Femur (tissue), 1 donor: ENCODE results near the gene KIAA1614.
A peak's percentile ranks its signal among the peaks of the same experiment; 100 is the strongest.
"Not testable (repeated sequence)": the region's sequence is repeated elsewhere in the genome, so short reads cannot be mapped to it uniquely, and the experiment has no call there.

Experiments
- DNase-seq: peaks from one replicate; pipeline ENCODE4 v3.0.0-alpha.2; 2017

The KIAA1614 gene

DNA sequence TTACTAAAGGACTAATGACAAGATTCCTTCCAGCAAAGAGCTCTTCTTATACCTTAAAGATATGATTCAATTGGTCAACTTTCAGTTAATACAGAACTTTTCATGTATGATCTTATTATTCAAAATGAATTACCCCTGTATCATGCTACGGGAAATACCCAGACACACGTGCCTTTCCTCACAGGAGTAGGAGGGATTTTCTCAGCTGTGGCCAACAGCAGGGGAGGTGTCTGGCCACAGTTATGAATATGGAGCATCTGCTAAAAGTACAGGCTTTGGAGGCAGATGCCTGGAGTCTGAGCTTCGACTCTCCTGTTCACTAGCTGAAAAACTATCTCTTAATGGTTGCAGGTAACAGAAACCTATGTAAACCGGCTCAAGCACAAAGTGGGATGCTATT is 53.6 kb downstream of the KIAA1614 start:
- no peak for DNase-seq

DNA sequence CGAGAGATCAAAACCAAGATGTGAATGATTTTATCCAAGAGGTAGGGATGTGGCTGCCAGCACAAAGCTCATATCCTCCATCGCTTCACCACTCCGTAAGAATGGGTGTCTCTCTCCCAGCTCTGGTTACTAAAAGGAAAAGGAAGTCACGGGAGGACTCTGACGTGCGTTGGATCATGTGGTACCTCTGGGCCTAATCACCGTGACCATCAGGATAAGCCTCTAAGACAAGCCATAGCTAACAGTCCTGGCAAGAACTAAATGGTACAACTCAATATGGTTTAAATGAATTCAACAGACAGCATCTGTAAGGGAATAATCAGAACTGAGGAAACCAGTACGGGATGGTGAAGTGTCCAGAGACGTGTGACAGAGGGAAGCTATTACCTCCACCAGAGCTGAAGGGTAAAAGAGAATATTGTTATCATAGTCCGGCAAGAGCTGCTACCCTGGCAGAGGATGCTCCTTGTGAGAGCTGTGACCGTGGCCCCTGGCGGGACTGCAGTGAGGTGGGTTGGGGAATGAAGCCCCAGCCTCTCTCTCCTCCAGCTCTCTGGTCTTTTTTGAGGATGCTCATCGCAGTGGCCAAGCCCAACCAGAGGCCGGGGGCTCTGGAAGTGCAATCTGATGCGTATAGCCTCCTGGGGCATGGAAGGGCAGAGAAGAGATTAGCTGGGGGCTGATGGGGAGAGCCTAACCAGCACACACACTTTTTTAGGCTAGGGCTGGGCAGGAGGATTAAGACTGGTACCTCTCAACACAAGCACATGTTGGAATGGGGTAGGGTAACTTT is 54.2 kb downstream of the KIAA1614 start:
- DNase-seq = no peak

DNA sequence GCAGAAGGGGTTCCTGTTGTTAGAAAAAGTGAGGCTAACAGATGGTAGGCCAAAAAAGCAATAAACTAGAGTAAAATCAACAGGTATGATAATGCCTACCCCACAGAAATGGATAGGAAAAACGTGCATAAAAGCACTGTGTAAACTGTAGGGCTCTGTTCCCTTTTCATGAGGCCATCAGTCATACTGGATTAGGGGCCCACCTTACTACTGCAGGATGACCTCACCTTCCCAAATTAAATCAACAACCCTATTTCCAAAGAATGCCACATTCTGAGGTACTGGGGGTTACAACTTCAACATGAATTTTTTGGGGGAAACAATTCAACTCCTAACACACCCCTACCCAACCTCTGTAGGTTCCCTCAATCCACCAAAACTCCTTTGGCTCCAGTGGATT is 54.9 kb downstream of the KIAA1614 start:
- DNase-seq = no peak

DNA sequence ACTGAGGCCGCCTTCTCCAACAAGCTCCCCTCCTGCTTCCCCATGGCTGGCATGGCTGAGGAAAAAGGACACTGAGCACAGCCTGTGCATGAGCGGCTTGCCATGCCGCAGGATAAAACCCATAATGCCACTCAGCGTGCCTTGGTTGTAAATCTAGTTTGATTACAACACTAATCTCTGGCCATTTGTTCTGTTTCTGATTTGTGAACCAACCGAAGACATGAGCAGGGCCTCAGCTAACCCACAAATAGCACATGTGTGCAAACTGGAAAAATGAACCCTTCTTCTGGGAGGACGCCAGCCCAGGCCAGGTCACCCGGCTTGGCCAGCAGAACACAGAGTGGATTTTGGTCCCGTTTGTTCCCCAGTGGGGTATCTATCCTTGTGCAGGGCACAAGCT is 56.1 kb downstream of the KIAA1614 start:
- not testable (repeated sequence) for DNase-seq

DNA sequence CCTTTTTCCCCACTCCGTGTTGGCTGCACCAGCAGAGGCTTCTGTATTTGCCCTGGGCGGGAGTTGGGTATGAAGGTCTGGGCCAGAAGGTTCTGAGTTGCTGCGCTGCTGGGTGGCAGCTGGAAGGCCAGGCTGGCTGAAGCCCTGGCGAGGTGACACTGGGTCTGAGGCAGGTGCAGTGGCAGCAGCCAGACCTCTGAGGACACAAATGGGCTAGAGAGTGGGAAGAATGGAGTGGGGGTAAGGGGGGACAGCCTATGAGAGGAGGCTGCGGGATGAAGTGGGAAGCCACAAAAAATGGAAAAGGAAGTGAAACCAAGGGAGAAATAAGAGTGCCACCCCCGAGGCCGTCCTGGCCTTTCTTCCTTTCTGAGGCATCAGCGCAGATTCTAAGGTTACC is 56.7 kb downstream of the KIAA1614 start:
- DNase-seq = no peak

DNA sequence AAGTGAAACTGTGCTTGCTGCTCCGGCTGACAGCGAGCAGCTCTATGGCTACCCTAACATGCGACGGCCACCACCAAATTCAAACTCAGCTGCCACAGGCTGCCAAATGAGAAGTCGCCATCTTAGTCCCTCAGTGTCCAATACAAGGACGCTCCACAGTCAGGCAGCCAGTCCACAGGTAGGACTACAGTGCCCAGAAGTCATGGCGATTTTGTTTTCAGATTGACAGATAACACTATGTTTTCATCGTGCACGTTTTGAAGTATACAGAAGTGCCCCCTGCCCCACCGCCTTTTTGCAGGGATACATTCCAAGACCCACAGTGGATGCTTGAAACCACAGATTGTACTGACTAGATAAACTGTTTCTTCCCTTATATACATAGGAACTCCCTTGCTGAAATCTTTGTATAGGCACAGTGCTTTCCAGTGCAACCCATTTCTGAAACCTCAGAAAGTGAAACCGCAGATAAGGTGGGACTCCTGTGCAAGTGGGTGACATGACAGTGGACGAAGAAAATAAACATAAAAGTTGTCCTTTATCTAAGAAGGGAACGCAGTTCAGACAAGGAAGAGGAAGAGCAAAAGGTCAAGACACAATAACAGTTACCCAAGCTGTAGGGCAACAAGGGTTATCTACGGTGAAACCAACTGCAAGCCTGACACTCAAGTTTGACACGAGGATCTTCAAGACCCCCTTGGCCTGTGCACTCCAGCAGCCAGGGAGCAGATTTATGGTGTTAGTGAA is 57.8 kb downstream of the KIAA1614 start:
- DNase-seq = no peak

DNA sequence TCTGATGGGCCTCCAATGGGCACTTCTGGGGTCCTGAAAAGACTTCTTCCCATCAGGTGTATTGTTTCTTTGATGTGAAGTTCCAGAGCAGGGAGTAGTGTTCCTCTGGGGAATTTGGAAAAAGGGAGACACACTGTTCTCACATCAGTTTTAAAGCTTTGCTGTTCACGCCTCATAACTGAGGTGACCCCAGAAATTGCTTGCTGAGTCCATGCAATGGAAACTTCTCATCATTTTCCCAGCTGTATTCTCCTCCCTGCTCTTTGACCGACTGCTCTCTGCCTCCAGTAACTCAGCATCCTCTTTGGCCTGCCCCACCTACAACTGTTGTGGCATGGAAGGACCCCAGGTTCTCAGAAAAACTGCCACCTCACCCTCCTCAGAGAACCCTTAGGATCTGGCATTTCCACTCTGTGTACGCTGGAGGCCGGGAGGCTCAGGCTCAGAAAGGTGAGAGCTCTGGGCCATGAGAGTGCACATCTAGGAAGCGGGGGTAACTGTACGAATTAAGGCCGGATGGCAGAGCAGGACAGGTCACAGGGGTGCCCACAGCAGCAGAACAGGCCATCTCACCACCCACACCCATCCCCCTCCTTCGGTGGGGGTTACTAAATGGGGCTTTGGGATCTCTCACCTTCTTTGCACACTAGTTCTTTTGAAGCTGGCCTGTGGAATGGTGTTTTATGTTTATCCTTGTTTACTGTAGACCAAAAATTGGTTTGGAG is 58.7 kb downstream of the KIAA1614 start:
- DNase-seq = no peak

DNA sequence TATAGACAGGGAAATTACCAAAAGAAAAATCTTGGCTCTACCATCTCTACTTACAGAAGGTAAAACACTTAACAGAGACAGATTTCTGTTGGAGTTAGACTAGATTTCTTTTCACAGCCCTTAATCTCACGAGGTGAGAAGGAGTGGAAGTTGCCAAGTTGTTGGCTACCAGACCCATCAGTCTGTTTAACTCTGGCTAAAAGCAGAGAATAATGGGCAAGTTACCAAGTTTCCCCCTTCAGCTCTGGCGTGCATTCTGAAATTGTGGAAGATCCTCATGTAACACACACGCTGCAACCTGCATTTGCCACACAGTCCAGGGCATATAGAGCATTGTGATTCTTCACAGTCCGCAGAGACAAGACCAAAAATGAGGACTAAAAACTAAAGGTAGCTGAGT is 60.7 kb downstream of the KIAA1614 start:
- peak; percentile 61 for DNase-seq

DNA sequence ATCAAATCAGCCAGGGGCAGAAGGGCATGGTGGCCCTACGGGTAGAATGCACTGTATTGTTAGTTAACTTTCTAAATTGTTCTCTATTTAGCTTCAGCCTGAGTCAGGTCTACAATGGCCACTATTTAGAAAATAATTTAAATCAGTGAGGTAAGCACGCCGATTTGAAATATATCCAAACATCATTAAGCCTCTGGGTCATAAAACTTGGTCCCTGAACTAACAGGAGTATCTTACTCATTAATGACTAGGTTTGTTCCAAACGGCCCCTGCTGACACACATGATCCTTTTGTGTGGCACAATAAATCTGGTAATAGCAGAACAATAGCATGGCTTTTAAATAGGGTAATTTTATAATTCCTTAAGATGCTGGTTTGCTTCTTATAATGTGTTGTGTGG is 61.5 kb downstream of the KIAA1614 start:
- DNase-seq = no peak

DNA sequence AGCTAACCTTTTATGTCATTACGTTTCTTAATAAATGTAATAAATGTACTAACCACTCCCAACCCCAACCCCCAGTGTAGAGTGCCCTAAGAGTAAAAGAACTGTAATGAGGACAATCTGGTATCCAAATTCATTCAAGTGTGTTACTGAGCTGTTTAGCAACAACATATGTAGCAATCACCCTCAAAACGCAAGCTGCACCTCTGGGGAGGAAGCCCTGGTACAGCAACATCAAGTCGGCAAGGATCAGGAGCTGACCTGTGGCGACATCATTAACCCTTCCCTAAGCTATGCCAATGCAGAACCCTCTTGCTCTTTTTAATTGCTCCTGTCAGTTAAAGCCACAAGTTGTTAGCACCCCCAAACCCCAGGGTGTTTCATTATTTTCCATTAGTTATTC is 62.9 kb downstream of the KIAA1614 start:
- no peak for DNase-seq

DNA sequence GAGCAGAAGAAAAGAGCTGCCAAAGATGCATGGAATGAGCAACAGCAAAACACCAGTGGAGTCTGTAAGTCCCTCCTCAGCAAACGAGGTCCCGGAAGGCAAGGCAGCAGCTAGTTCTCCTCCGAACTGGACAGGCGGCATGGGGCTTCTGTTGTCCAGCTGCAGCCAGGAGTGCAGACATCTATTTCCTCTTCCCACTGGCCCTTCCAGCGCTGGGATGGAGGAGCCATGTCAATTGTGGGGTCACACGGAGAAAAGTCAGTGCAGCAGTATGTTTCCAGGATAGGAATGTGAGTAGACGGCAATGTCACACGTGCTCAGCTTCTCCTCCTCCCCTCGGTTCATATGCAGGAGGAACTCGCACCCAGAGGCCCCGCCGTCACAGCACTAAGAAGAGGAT is 63.5 kb downstream of the KIAA1614 start:
- DNase-seq = no peak

DNA sequence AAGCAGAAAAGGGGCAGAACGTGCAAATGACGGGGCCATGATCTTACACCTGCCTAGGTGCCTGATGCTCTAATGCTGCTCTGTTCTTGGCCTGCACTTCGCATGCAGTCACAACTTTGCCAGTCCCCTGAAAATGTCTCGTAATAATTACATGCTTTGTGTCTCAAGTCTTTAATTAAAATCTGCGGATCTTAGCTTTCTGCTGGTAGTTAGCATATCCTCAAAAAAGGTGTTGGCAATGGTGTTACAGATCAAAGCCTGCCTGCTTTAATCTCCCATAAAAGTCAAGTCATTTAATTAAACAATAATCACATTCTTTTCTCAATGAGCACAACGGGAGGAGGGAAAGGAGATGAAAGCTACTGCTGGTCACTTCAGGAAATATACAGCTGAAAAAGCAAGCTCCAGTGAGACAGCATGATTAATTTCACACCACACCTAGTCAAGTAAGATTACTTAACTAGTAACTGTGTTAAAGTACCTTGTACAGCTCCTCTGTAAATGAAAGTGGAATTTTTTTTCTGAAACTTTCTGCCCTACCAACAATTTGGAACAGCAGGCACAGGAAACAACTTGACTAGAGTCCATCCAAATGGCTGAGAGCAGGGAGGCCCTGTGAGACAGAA is 64.1 kb downstream of the KIAA1614 start:
- DNase-seq = no peak

DNA sequence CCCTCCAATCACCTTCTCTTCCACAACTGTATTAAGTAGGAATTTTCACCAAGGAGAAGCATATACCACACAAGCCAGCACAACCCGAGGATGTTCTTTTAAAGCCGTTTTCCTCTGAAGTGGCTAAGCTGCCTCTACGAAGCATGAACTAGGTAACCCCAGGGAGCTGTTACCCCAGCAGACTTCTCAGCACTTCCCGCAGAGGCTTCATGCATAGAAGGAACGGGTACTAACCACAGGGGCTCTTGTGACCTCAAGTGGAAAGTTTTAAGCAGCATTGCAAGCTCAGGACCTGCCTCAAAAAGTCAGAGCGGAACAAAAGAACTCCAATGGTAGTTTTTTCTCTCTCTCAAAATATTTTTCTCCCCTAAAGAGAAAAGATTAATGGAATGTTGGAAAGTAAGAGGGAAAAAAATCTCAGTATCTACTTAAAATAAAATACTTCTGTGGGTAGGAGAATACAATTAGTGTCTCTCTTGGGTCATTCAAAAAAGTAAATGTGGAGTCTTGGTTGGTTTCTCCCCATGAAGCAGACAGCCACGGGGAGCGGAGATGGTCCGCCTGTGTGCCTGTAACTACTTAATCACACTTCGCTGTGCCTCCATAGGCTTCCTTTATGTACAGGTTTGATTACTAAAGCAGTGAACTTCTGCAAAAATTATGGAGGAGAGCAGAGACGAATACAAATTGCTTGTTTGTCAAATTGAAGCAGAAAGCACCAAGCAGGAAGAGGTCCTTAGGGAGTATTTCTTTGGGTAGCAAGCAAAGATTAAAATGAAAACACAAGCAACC is 69.1 kb downstream of the KIAA1614 start:
- DNase-seq = no peak

DNA sequence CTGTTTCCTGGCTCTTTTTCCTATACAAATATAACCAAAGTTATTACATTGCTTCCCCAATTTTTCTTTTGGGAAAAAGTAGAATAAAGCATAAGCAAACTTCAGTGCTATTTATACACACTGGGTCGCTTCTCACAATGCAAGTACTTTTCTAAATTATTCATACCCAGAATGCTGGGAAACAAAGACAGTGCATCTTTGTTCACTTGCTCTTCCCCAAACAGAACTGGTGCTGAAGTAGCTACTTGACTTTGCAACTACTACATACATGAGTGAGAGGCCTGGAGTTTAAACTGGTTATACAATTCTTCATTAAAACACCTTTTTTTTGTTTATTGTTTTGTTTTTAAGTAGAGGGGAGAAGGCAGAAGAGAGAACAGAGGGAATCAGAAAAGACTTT is 69.7 kb downstream of the KIAA1614 start:
- no peak for DNase-seq

DNA sequence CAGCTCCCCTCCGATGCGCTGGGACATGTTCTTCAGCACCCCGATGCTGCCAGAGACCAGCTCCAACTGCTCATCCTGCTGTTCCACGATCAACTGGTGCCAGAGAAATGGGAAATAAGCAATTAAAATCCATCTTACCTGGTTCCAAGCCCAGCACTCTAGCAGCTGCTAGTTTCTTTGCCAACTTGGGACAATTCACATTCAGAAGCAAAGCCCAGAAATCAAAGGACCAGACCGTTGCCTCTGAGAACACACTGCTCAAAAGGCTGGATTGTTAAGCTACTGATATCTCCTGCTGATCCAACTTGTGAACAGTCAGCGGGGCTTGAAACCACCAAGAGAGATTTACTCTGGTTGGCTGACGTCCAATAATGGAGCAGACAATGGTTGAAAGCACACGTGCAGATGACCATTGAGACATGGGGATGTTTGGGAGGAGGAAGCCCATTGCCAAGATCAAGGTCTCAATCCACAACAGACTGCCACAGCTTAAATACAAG is 75.6 kb downstream of the KIAA1614 start:
- DNase-seq = no peak

DNA sequence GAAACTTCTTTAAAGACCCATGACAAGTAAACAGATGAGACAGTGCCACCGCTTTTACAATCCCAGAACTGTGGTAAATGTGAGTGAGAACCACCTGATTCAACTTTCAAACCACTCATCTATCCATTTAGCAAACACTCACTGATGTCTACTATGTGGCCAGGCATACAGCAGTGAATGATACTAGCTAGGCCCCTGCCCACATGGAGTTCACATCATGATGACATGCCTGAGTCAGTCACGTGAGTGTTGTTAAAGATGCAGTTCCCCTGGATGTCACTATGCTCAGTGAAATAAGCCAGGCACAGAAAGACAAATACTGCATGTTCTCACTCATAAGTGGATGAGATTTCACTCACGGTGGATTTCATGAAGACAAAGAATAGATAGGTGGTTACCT is 81.6 kb downstream of the KIAA1614 start:
- DNase-seq = no peak

DNA sequence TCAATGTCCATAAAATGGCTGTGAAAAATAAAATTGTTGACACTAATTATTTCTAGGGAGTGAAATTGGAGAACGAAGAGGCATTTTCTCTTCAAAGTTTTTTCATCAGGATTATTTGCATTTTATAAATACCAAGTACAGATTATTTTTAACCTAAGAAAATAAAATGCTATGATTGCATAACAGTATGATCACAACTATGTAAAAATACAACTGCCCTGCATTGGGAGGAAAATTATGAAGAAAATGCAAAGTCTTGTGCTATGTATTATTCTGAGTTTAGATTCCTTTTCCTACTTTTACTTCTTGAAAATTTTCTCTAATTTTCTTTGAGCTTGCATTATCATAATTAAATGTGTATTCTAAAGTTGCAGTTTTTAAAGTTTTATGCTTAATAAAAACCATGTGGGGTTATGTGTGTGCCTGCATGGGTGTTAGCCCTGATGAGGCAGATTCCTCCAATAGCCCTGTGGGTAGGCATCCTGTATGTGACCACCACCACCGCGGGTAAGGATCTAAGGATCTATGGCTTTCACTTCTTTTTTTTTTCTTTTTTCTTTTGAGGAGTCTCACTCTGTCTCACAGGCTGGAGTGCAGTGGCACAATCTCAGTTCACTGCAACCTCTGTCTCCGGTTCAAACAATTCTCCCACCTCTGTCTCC is 85.3 kb downstream of the KIAA1614 start:
- DNase-seq = no peak
